Measurements from ENCODE around the gene SEMA5A. TPM values are rescaled to one million over a fixed set of nuclear protein-coding genes. Genes with fewer than 3 reads are reported as not detected.

The SEMA5A gene
- total RNA-seq, 1 experiment from 2014 or later: 34.3 TPM

DNA sequence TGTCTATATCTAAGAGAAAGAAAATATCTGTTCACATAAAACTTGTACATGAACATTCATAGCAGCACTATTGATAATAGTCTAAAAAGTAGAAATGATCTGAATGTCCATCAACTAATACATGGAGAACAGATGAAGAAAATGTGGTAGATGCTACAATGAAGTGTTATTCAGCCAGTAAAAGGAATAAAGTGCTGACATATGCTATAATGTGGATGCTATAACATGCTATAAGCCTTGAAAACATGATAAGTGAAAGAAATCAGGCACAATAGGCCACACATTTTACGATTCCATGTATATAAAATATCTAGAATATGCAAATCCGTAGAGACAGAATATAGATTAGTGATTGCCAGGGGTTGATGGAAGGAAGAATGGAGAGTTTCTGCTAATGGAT lies 146.8 kb downstream of the SEMA5A start:
- H3K27me3 Mint-ChIP-seq (ENCODE audit: insufficient read depth, unreplicated experiment): no peaks in the 10 kb centered on the region
- BruUV-seq (replicated peaks): no TSS peak
- CTCF ChIA-PET: no interaction called here
- no peaks in the 10 kb centered on the region for H3K9me3 Mint-ChIP-seq (ENCODE audit: unreplicated experiment)
- no peaks in the 10 kb centered on the region for H3K4me1 Mint-ChIP-seq (ENCODE audit: low read depth, unreplicated experiment)
- no peaks in the 10 kb centered on the region for H3K4me1 ChIP-seq
- H3K27ac Mint-ChIP-seq (ENCODE audit: unreplicated experiment): no peak overlapping the region
- H3K4me3 ChIP-seq (ENCODE audit: low read depth, low read length): no peak overlapping the region
- H3K9me3 ChIP-seq: no peaks in the 10 kb centered on the region; the same call in 1 of the 2 replicates
- no peaks in the 10 kb centered on the region for H3K36me3 Mint-ChIP-seq (ENCODE audit: insufficient read depth, unreplicated experiment)
- no peaks in the 10 kb centered on the region for H3K36me3 ChIP-seq (ENCODE audit: control insufficient read depth, insufficient read depth, low read length)
- intact Hi-C loops (cut with micrococcal nuclease; ENCODE audit: unreplicated experiment): no loop called here
- TF ChIP-seq, protein P1, sequence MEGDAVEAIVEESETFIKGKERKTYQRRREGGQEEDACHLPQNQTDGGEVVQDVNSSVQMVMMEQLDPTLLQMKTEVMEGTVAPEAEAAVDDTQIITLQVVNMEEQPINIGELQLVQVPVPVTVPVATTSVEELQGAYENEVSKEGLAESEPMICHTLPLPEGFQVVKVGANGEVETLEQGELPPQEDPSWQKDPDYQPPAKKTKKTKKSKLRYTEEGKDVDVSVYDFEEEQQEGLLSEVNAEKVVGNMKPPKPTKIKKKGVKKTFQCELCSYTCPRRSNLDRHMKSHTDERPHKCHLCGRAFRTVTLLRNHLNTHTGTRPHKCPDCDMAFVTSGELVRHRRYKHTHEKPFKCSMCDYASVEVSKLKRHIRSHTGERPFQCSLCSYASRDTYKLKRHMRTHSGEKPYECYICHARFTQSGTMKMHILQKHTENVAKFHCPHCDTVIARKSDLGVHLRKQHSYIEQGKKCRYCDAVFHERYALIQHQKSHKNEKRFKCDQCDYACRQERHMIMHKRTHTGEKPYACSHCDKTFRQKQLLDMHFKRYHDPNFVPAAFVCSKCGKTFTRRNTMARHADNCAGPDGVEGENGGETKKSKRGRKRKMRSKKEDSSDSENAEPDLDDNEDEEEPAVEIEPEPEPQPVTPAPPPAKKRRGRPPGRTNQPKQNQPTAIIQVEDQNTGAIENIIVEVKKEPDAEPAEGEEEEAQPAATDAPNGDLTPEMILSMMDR (IDR thresholded peaks at IDR 0.05; ENCODE audit: insufficient read depth in 1 of 2, low read depth in 1 of 2, low read length in 1 of 2, severe bottlenecking in 1 of 2, unreplicated experiment in 1 of 2): no peak
- POLR2A ChIA-PET: no interaction called here
- H3K27me3 ChIP-seq (replicated peaks; ENCODE audit: control insufficient read depth, insufficient read depth, low read length): no peaks in the 10 kb centered on the region
- no peak for DNase-seq
- H3K4me3 Mint-ChIP-seq (ENCODE audit: unreplicated experiment): no peak overlapping the region

- Mint-ChIP-seq H3K4me3 (ENCODE audit: unreplicated experiment) (no peak overlapping the region), H3K27ac (ENCODE audit: unreplicated experiment) (no peak overlapping the region), H3K36me3 (ENCODE audit: insufficient read depth, unreplicated experiment) (no peaks in the 10 kb centered on the region), H3K4me1 (ENCODE audit: low read depth, unreplicated experiment) (no peaks in the 10 kb centered on the region), H3K9me3 (ENCODE audit: unreplicated experiment) (no peaks in the 10 kb centered on the region), H3K27me3 (ENCODE audit: insufficient read depth, unreplicated experiment) (no peaks in the 10 kb centered on the region)
- Histone ChIP-seq H3K4me1 (no peaks in the 10 kb centered on the region), H3K36me3 (ENCODE audit: control insufficient read depth, insufficient read depth, low read length) (no peaks in the 10 kb centered on the region), H3K4me3 (ENCODE audit: low read depth, low read length) (no peak overlapping the region), H3K27me3 (replicated peaks; ENCODE audit: control insufficient read depth, insufficient read depth, low read length) (no peaks in the 10 kb centered on the region), H3K9me3 (no peaks in the 10 kb centered on the region; the same call in 1 of the 2 replicates)
- no peak for DNase-seq
- POLR2A ChIA-PET: no interaction called here
- intact Hi-C loops (cut with micrococcal nuclease; ENCODE audit: unreplicated experiment): no loop called here
- CTCF ChIA-PET: no interaction called here
- no TSS peak for BruUV-seq (replicated peaks)
- TF ChIP-seq, protein P1 (IDR thresholded peaks at IDR 0.05; ENCODE audit: insufficient read depth in 1 of 2, low read depth in 1 of 2, low read length in 1 of 2, severe bottlenecking in 1 of 2, unreplicated experiment in 1 of 2): no peak
These were observed 147.6 kb downstream of the SEMA5A start for GRCh38 chr5:9398227-9398626.

GRCh38 chr5:9396285-9396770 lies 149.5 kb downstream of the SEMA5A start:
- no peaks in the 10 kb centered on the region for H3K36me3 ChIP-seq (ENCODE audit: control insufficient read depth, insufficient read depth, low read length)
- no peak overlapping the region for H3K4me3 Mint-ChIP-seq (ENCODE audit: unreplicated experiment)
- no peak overlapping the region for H3K27ac Mint-ChIP-seq (ENCODE audit: unreplicated experiment)
- H3K4me1 Mint-ChIP-seq (ENCODE audit: low read depth, unreplicated experiment): no peaks in the 10 kb centered on the region
- H3K27me3 ChIP-seq (replicated peaks; ENCODE audit: control insufficient read depth, insufficient read depth, low read length): no peaks in the 10 kb centered on the region
- no TSS peak for BruUV-seq (replicated peaks)
- ChIA-PET POLR2A (no interaction called here), CTCF (no interaction called here)
- no peaks in the 10 kb centered on the region for H3K4me1 ChIP-seq
- no peaks in the 10 kb centered on the region; the same call in 1 of the 2 replicates for H3K9me3 ChIP-seq
- H3K36me3 Mint-ChIP-seq (ENCODE audit: insufficient read depth, unreplicated experiment): no peaks in the 10 kb centered on the region
- TF ChIP-seq, protein P1 (IDR thresholded peaks at IDR 0.05; ENCODE audit: insufficient read depth in 1 of 2, low read depth in 1 of 2, low read length in 1 of 2, severe bottlenecking in 1 of 2, unreplicated experiment in 1 of 2): no peak
- DNase-seq: no peak
- no peaks in the 10 kb centered on the region for H3K27me3 Mint-ChIP-seq (ENCODE audit: insufficient read depth, unreplicated experiment)
- intact Hi-C loops (cut with micrococcal nuclease; ENCODE audit: unreplicated experiment): no loop called here
- no peaks in the 10 kb centered on the region for H3K9me3 Mint-ChIP-seq (ENCODE audit: unreplicated experiment)
- H3K4me3 ChIP-seq (ENCODE audit: low read depth, low read length): no peak overlapping the region
